Measurements from ENCODE around the gene ZNF318.
"Not testable (repeated sequence)": the region's sequence is repeated elsewhere in the genome, so short reads cannot be mapped to it uniquely, and the experiment has no call there.

Gene ZNF318

GRCh38 chr6:43369174-43370002 lies at the start of gene ZNF318:
Gene ZNF318, minus strand, starts transcription at chr6:43369647. Its CDS starts 282 bp downstream, at chr6:43369365.
- Histone ChIP-seq H4K20me1 (ENCODE audit: low read depth, low read length) (peaks cover 4% of the 10 kb centered on the region; the same call in 1 of the 2 replicates), H2AFZ (ENCODE audit: low read depth, low read length, severe bottlenecking) (peak within 1 kb of the TSS; percentile 78), H3K4me3 (ENCODE audit: insufficient read depth, low read length, poor library complexity, severe bottlenecking) (peak within 1 kb of the TSS; percentile 93), H3F3A (ENCODE audit: insufficient read depth) (peaks cover 72% of the 10 kb centered on the region), H3K9ac (ENCODE audit: low read length) (peak within 1 kb of the TSS; percentile 97), H3K9me2 (replicated peaks; ENCODE audit: insufficient read depth, low read length) (no peaks in the 10 kb centered on the region), H3K27me3 (ENCODE audit: low read length) (no peaks in the 10 kb centered on the region), H3K4me2 (ENCODE audit: low read depth, low read length, poor library complexity, severe bottlenecking) (peak within 1 kb of the TSS; percentile 74), H3K79me2 (ENCODE audit: insufficient read depth, low read length) (peaks cover 45% of the 10 kb centered on the region), H3K27ac (ENCODE audit: low read depth, low read length) (peak within 1 kb of the TSS; percentile 86), H3K9me3 (ENCODE audit: insufficient read depth, low read length) (no peaks in the 10 kb centered on the region), H3K36me3 (ENCODE audit: low read length) (peaks cover 28% of the 10 kb centered on the region)
- TF ChIP-seq EZH2phosphoT487 (conservative IDR thresholded peaks at IDR 0.05; ENCODE audit: low read length) (no peak), CTCF (IDR thresholded peaks at IDR 0.05; ENCODE audit: insufficient read depth, low read length, poor library complexity, severe bottlenecking) (no peak)

- Histone ChIP-seq H3K4me3 (ENCODE audit: insufficient read depth, low read length, poor library complexity, severe bottlenecking) (no peak overlapping the region), H2AFZ (ENCODE audit: low read depth, low read length, severe bottlenecking) (no peak overlapping the region), H3K9me3 (ENCODE audit: insufficient read depth, low read length) (peaks cover 13% of the 10 kb centered on the region; the same call in 1 of the 2 replicates), H3K79me2 (ENCODE audit: insufficient read depth, low read length) (no peaks in the 10 kb centered on the region), H3K36me3 (ENCODE audit: low read length) (no peaks in the 10 kb centered on the region), H3K9ac (ENCODE audit: low read length) (no peak overlapping the region), H4K20me1 (ENCODE audit: low read depth, low read length) (no peaks in the 10 kb centered on the region), H3K27me3 (ENCODE audit: low read length) (no peaks in the 10 kb centered on the region), H3F3A (ENCODE audit: insufficient read depth) (no peaks in the 10 kb centered on the region), H3K27ac (ENCODE audit: low read depth, low read length) (no peak overlapping the region), H3K4me2 (ENCODE audit: low read depth, low read length, poor library complexity, severe bottlenecking) (no peak overlapping the region), H3K9me2 (replicated peaks; ENCODE audit: insufficient read depth, low read length) (no peaks in the 10 kb centered on the region)
- TF ChIP-seq CTCF (IDR thresholded peaks at IDR 0.05; ENCODE audit: insufficient read depth, low read length, poor library complexity, severe bottlenecking) (no peak), EZH2phosphoT487 (conservative IDR thresholded peaks at IDR 0.05; ENCODE audit: low read length) (no peak)
Observed at GRCh38 chr6:43416935-43417334, 47.5 kb upstream of the ZNF318 start.

GRCh38 chr6:43415275-43415674 lies 45.8 kb upstream of the ZNF318 start:
- not testable (repeated sequence) for H3K27me3 ChIP-seq (ENCODE audit: low read length); H4K20me1 ChIP-seq (ENCODE audit: low read depth, low read length); H2AFZ ChIP-seq (ENCODE audit: low read depth, low read length, severe bottlenecking); H3K79me2 ChIP-seq (ENCODE audit: insufficient read depth, low read length); H3K9me2 ChIP-seq (replicated peaks; ENCODE audit: insufficient read depth, low read length); H3F3A ChIP-seq (ENCODE audit: insufficient read depth); H3K9ac ChIP-seq (ENCODE audit: low read length); H3K36me3 ChIP-seq (ENCODE audit: low read length); H3K4me3 ChIP-seq (ENCODE audit: insufficient read depth, low read length, poor library complexity, severe bottlenecking); H3K27ac ChIP-seq (ENCODE audit: low read depth, low read length); H3K4me2 ChIP-seq (ENCODE audit: low read depth, low read length, poor library complexity, severe bottlenecking)
- H3K9me3 ChIP-seq (ENCODE audit: insufficient read depth, low read length): peaks cover 13% of the 10 kb centered on the region; the same call in 1 of the 2 replicates

GRCh38 chr6:43413002-43413401 lies 43.6 kb upstream of the ZNF318 start:
- H3K9me2 ChIP-seq (replicated peaks; ENCODE audit: insufficient read depth, low read length): no peaks in the 10 kb centered on the region
- no peak overlapping the region for H3K9ac ChIP-seq (ENCODE audit: low read length)
- peaks cover 13% of the 10 kb centered on the region; the same call in 1 of the 2 replicates for H3K9me3 ChIP-seq (ENCODE audit: insufficient read depth, low read length)
- TF ChIP-seq CTCF (IDR thresholded peaks at IDR 0.05; ENCODE audit: insufficient read depth, low read length, poor library complexity, severe bottlenecking): no peak
- no peak for TF ChIP-seq EZH2phosphoT487 (conservative IDR thresholded peaks at IDR 0.05; ENCODE audit: low read length)
- H3K4me3 ChIP-seq (ENCODE audit: insufficient read depth, low read length, poor library complexity, severe bottlenecking): no peak overlapping the region
- no peaks in the 10 kb centered on the region for H3K36me3 ChIP-seq (ENCODE audit: low read length)
- no peak overlapping the region for H2AFZ ChIP-seq (ENCODE audit: low read depth, low read length, severe bottlenecking)
- no peak overlapping the region for H3K4me2 ChIP-seq (ENCODE audit: low read depth, low read length, poor library complexity, severe bottlenecking)
- no peaks in the 10 kb centered on the region for H3K27me3 ChIP-seq (ENCODE audit: low read length)
- no peaks in the 10 kb centered on the region for H4K20me1 ChIP-seq (ENCODE audit: low read depth, low read length)
- no peaks in the 10 kb centered on the region for H3K79me2 ChIP-seq (ENCODE audit: insufficient read depth, low read length)
- H3K27ac ChIP-seq (ENCODE audit: low read depth, low read length): no peak overlapping the region
- H3F3A ChIP-seq (ENCODE audit: insufficient read depth): no peaks in the 10 kb centered on the region
